Esophagus mucosa (tissue), 1 donor: ENCODE data around the gene PPP6R2. TPM values are rescaled to one million over a fixed set of nuclear protein-coding genes. Genes with fewer than 3 reads are reported as not detected.

Experiments used
- ATAC-seq: fragments of 200-7000 bp; cut with Tn5 transposase; one replicate; pipeline ENCODE4 v1.9.1; 2020
- total RNA-seq: library from RNA; stranded (reverse); gene quantifications from one replicate; pipeline ENCODE4 v1.2.4, GENCODE V29; 2023
- donor health status: DM: yes; HTN: yes; CAD: no.

PPP6R2 gene
- total RNA-seq, 1 donor from 2014 or later: 29.3 TPM

- no peak for ATAC-seq
Observed at GRCh38 chr22:50487290-50488005, 144.3 kb downstream of the PPP6R2 start.

DNA sequence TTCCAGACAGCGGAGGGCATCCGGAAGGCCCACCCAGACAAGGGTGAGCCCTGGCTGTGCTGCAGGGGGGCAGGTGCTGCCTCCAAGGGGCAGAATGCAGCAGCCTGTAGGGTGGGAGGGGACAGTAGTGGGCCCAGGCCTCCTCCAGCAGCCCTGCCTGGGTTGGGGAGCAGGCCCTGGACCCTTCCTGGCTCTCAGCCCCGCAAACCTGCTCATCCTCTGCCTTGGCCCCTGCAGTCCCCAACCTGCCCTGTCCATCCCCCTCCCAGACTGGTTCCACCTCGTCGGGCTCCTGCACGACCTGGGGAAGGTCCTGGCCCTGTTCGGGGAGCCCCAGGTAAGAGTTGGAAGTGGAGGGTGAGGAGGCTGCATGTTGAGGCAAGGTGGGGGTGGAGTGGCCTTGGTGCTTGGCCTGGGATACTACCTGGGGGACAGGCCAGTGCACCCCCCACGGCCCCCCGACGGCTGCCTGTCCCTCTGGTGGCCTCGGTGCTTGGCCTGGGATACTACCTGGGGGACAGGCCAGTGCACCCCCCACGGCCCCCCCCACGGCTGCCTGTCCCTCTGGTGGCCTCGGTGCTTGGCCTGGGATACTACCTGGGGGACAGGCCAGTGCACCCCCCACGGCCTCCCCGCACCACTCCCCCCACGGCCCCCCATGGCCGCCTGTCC is 145.0 kb downstream of the PPP6R2 start:
- no peak for ATAC-seq

- no peak for ATAC-seq
Observed at GRCh38 chr22:50488886-50489285, 145.8 kb downstream of the PPP6R2 start.

DNA sequence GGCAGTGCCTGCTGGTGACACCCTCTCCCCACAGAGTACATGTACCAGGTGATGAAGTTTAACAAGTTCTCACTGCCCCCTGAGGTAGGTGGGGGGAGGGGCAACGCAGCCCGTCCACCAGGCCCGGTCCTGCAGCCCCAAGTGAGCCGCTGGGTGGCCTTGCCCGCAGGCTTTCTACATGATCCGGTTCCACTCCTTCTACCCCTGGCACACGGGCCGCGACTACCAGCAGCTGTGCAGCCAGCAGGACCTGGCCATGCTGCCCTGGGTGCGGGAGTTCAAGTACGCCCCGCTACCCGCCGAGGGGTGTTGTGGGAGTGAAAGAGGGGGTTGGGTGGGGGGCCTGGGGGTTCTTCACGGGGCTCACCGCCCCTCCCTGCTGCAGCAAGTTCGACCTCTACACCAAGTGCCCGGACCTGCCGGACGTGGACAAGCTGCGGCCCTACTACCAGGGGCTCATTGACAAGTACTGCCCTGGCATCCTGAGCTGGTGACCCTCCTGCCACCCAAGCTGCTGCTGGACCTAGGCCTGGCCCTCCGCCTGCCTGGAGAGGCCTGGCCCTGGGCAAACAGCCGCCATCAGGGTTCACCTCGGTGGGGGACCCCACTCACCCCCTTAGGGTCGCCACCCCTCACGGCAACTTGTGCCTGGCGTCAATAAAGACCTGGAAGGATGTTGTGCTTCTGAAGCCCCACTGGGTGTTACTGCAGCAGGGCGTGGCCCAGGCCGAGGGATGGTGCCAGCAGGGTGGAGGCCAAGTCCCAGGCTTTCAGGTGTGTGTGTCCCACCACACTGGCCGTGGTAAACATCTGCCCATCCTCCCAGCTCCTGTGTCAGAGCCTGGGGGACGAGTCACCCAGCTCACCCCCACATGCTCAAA is 146.5 kb downstream of the PPP6R2 start:
- peak; percentile 5 for ATAC-seq

- ATAC-seq: peak; percentile 5
Observed at GRCh38 chr22:50490531-50491308, 147.6 kb downstream of the PPP6R2 start.

Other genes starting within 250 kb of the PPP6R2 start
- 0.92 TPM for gene PANX2, start 172.6 kb upstream of the PPP6R2 start, total RNA-seq
- 32.6 TPM for gene TRABD, start 157.4 kb upstream of the PPP6R2 start, total RNA-seq
- gene SELENOO, start 142.3 kb upstream of the PPP6R2 start, total RNA-seq: 13.3 TPM
- gene TUBGCP6, start 98.3 kb upstream of the PPP6R2 start, total RNA-seq: 14.8 TPM
- gene HDAC10, start 92.1 kb upstream of the PPP6R2 start, total RNA-seq: 17.7 TPM
- 2.6 TPM for gene MAPK12, start 81.6 kb upstream of the PPP6R2 start, total RNA-seq
- gene MAPK11, start 72.9 kb upstream of the PPP6R2 start, total RNA-seq: 5.8 TPM
- 148 TPM for gene PLXNB2, start 35.7 kb upstream of the PPP6R2 start, total RNA-seq
- gene DENND6B, start 16.3 kb upstream of the PPP6R2 start, total RNA-seq: 2.3 TPM
- gene SBF1, start 131.7 kb downstream of the PPP6R2 start, total RNA-seq: 55.0 TPM
- 11.7 TPM for gene ADM2, start 138.2 kb downstream of the PPP6R2 start, total RNA-seq
- gene MIOX, start 143.5 kb downstream of the PPP6R2 start, total RNA-seq: not detected
- 43.7 TPM for gene LMF2, start 164.4 kb downstream of the PPP6R2 start, total RNA-seq
- gene NCAPH2, start 164.9 kb downstream of the PPP6R2 start, total RNA-seq: 37.1 TPM
- gene SCO2, start 182.3 kb downstream of the PPP6R2 start, total RNA-seq: 1.2 TPM
- gene TYMP, start 186.7 kb downstream of the PPP6R2 start, total RNA-seq: 86.0 TPM
- 0.20 TPM for gene KLHDC7B, start 202.6 kb downstream of the PPP6R2 start, total RNA-seq
- not detected for gene SYCE3, start 219.6 kb downstream of the PPP6R2 start, total RNA-seq
- 12.1 TPM for gene CPT1B, start 235.1 kb downstream of the PPP6R2 start, total RNA-seq
- gene CHKB, start 239.5 kb downstream of the PPP6R2 start, total RNA-seq: 31.4 TPM